Breast epithelium (tissue), 4 donors: ENCODE results near the gene KREMEN2. TPM values are rescaled to one million over a fixed set of nuclear protein-coding genes. Genes with fewer than 3 reads are reported as not detected.

Experiments used
- DNase-seq, 2 donors: peaks; one replicate each; pipeline ENCODE4 v3.0.0-alpha.2; 2019; ENCODE audit warnings: low spot score in 2 of 2
- H3K27ac ChIP-seq, 2 donors: fragments of 200-600 bp; sonication (generic) in 1 of 2; one replicate each; pipeline ENCODE4 v1.5.1; 2016 to 2019; ENCODE audit warnings: mild to moderate bottlenecking in 1 of 2
- H3K27me3 ChIP-seq, 2 donors: fragments of 200-600 bp; sonication (generic) in 1 of 2; one replicate each; pipeline versions ENCODE4 v1.5.1 to v1.6.0; 2017 to 2019; ENCODE audit warnings: control low read depth in 1 of 2, mild to moderate bottlenecking in 1 of 2
- H3K36me3 ChIP-seq: fragments of 200-600 bp; one replicate; pipeline ENCODE4 v1.5.1; 2019
- H3K4me1 ChIP-seq, 2 donors: fragments of 200-600 bp; sonication (generic); one replicate each; pipeline ENCODE4 v1.5.1; 2016 to 2019; ENCODE audit warnings: control low read depth in 1 of 2
- H3K4me3 ChIP-seq, 3 donors: fragments of 200-600 bp; sonication (generic); 1 replicate in 2 of 3; 2 replicates in 1 of 3; pipeline ENCODE4 v1.5.1; 2016 to 2019; ENCODE audit warnings: mild to moderate bottlenecking in 3 of 3, moderate library complexity in 2 of 3
- H3K9me3 ChIP-seq, 2 donors: fragments of 200-600 bp; sonication (generic) in 1 of 2; one replicate each; pipeline ENCODE4 v1.5.1; 2016 to 2019; ENCODE audit warnings: control low read depth in 1 of 2
- CTCF ChIP-seq, 3 donors: fragments of 450-650 bp; IDR thresholded peaks; one replicate each; pipeline ENCODE4 v1.5.1; 2016 to 2017; ENCODE audit warnings: antibody characterized with exemption in 3 of 3, mild to moderate bottlenecking in 3 of 3, moderate library complexity in 3 of 3
- POLR2A ChIP-seq: fragments of 450-650 bp; IDR thresholded peaks from one replicate; pipeline ENCODE4 v1.6.1; 2016; ENCODE audit warnings: antibody characterized with exemption, mild to moderate bottlenecking, moderate library complexity
- POLR2AphosphoS5 ChIP-seq, 3 donors: sonication (generic); formaldehyde crosslinking; IDR thresholded peaks; one replicate each; pipeline ENCODE4 v1.6.1; 2017; ENCODE audit warnings: antibody characterized with exemption in 3 of 3
- intact Hi-C: fragments of 100-400 bp; cut with DNase I; formaldehyde crosslinking; loops from one replicate; pipeline ENCODE4 v1.15.1; 2023; ENCODE audit warnings: low total_unique reads
- total RNA-seq, 3 donors: library from RNA; depleted of rRNA; stranded (reverse); fragments of >200 nt; gene quantifications; one replicate each; pipeline ENCODE4 v1.1.0, GENCODE V29; 2016

KREMEN2 gene
- total RNA-seq, 3 donors from 2014 or later, result 0.33 TPM; not detected in 2

DNA sequence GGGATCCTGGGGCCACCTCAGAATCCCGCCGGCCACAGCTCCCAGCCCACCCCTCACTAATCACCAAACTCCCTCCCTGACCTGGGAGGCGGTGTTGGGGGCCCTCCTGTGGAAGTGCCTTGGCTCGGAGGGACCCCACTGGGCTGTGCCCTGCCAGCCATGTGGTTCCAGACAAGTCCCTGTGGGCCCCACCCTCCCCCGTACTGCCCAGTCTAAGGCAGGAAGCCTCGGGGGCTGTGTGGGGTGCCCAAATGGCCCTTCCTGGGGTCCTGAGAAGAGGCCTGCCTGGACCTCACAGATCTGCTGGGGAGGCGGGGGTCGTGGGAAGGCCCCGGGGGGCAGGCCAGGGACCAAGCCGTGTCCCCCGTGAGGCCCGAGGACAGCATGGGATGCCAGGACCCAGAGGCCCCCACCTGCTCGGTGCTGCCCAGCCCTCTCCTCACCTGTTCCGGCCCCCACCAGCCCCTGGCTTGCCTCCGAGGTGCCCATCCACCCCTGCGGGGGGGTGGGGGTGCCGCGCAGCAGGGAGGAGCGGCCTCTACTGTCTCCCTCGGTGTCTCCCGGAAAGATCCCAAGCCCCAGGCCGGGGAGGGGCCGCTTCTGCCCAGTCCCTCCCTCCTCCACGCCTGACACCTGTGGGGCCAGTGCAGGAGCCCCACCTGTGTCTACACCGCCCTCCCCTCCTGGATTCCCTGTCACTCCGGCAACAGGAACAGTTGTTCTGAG lies 9.3 kb upstream of the KREMEN2 start:
- H3K4me3 ChIP-seq, result no peak overlapping the region
- DNase-seq, result no peak
- TF ChIP-seq POLR2A (no peak), CTCF (IDR thresholded peaks at IDR 0.05) (no peak), POLR2AphosphoS5 (IDR thresholded peaks at IDR 0.05) (no peak)
- H3K27ac ChIP-seq, result no peak overlapping the region
- H3K27me3 ChIP-seq, result peaks cover 0 to 36% of the 10 kb centered on the region in 2 donors
- H3K4me1 ChIP-seq, result no peaks in the 10 kb centered on the region
- no peaks in the 10 kb centered on the region for H3K9me3 ChIP-seq
- H3K36me3 ChIP-seq, result no peaks in the 10 kb centered on the region
- intact Hi-C loops, result no loop called here

- no peaks in the 10 kb centered on the region for H3K36me3 ChIP-seq
- no peaks in the 10 kb centered on the region for H3K4me1 ChIP-seq
- H3K9me3 ChIP-seq, result no peaks in the 10 kb centered on the region
- H3K27ac ChIP-seq, result no peak overlapping the region
- DNase-seq, result no peak
- TF ChIP-seq POLR2AphosphoS5 (IDR thresholded peaks at IDR 0.05) (no peak), POLR2A (no peak), CTCF (IDR thresholded peaks at IDR 0.05) (no peak)
- peaks cover 0 to 36% of the 10 kb centered on the region in 2 donors for H3K27me3 ChIP-seq
- H3K4me3 ChIP-seq, result no peak overlapping the region
- intact Hi-C loops, result no loop called here
Observed at GRCh38 chr16:2955438-2955778, 8.7 kb upstream of the KREMEN2 start.

GRCh38 chr16:2955779-2956578 lies 8.1 kb upstream of the KREMEN2 start:
- DNase-seq, result no peak
- Histone ChIP-seq H3K27me3 (peaks cover 0 to 36% of the 10 kb centered on the region in 2 donors), H3K36me3 (no peaks in the 10 kb centered on the region), H3K9me3 (no peaks in the 10 kb centered on the region), H3K4me3 (no peak overlapping the region), H3K27ac (no peak overlapping the region), H3K4me1 (no peaks in the 10 kb centered on the region)
- no peak for TF ChIP-seq POLR2AphosphoS5 (IDR thresholded peaks at IDR 0.05)
- no peak for TF ChIP-seq CTCF (IDR thresholded peaks at IDR 0.05)
- no peak for TF ChIP-seq POLR2A
- intact Hi-C loops, result no loop called here

DNA sequence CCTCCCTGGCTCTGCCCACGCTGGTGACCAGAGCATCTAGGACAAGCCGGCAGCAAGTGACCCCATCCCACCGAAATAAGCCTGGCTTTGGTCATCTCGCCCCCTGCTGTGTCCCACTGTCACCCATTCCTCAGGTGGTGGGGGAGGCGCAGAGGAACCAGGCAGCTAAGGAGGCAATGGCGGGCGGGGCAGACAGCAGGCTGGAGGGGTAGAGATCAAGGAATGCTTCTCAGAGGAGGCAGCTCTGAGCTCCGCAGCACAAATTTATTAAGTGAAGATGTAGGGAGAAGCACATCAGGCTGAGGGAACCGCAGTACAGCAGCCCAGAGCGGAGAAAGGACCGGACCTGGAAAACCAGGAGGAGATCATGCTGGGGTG lies 7.5 kb upstream of the KREMEN2 start:
- TF ChIP-seq CTCF (IDR thresholded peaks at IDR 0.05), result no peak
- no peak for TF ChIP-seq POLR2A
- no peak for TF ChIP-seq POLR2AphosphoS5 (IDR thresholded peaks at IDR 0.05)
- Histone ChIP-seq H3K36me3 (no peaks in the 10 kb centered on the region), H3K4me1 (no peaks in the 10 kb centered on the region), H3K9me3 (no peaks in the 10 kb centered on the region), H3K27ac (no peak overlapping the region), H3K27me3 (peaks cover 0 to 36% of the 10 kb centered on the region in 2 donors), H3K4me3 (no peak overlapping the region)
- DNase-seq, result no peak
- intact Hi-C loops, result no loop called here

GRCh38 chr16:2959206-2959605 lies 4.9 kb upstream of the KREMEN2 start:
- H3K36me3 ChIP-seq, result no peaks in the 10 kb centered on the region
- DNase-seq, result no peak
- intact Hi-C loops, result no loop called here
- H3K4me3 ChIP-seq, result no peak overlapping the region
- peaks cover 7 to 57% of the 10 kb centered on the region in 2 donors for H3K27me3 ChIP-seq
- no peak for TF ChIP-seq POLR2AphosphoS5 (IDR thresholded peaks at IDR 0.05)
- no peak for TF ChIP-seq CTCF (IDR thresholded peaks at IDR 0.05)
- TF ChIP-seq POLR2A, result no peak
- peaks cover 6 to 11% of the 10 kb centered on the region in 2 donors for H3K4me1 ChIP-seq
- no peak overlapping the region for H3K27ac ChIP-seq
- no peaks in the 10 kb centered on the region for H3K9me3 ChIP-seq
